ENCODE results near the gene TWIST2.

Gene TWIST2

DNA sequence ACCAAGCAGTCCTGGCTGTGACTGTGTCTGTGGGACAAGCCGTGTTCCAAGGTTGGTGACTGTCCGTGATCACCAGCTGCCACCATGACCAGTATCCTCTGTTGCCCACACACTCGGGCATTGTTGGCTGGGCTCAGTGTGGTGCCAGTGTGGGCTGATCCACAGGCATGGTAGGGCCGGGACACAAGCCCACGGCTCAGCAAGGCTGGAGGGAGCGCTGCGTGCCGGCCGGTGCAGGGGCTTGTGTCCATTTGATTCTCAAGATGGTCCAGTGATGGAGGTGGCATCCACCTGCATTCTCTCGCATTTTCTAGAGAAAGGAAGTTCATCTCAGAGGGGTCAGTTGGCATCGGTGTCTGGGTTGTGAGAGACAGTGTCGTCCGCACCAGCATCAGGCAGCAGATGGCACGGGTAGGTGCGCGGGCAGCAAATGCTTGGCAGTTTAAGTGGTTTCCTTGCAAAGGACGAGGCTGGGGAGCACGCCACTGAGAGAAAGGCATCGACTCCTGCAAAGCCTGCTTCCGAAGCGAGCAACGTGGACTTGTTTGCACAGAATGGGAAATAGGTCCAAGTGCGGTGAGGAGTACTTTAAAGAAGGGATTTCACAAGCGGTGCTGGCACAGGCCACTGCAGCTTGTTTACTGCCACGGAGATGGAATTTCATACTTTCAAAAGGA is 20.9 kb downstream of the TWIST2 start:
- H3K4me3 ChIP-seq, result no peak overlapping the region

DNA sequence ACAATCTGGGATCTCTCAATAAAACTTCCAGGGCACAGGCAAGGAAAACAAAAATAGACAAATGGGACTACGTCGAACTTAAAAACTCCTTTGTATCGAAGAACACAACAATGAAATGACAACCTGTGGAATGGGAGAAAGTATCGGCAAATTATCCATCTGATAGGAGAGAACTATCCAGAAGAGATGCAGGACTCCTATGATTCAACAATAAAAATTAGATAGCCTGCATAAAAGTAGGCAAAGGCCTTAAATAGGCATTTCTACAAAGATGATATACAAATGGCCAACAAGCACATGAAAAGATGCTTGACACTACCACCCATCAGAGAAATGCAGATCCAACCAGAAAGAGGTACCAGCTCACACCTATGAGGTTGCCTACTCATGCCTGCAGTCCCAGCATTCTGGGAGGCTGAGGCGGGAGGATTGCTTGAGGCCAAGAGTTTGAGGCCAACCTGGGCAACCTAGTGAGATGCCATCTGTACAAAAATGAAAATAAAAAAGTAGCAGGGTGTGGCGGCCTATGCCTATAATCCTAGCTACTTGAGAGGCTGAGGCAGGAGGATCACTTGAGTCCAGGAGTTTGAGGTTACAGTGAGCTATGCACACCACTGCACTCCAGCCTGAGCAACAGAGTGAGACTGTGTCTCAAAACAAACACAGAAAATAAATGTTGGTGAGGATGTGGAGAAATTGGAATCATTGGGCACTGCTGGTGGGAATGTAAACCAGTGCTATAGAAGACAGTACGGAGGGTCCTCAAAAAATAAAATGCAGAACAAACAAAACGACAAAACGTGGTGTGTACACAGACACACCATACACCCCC is 21.6 kb downstream of the TWIST2 start:
- TF ChIP-seq POLR2AphosphoS5 (IDR thresholded peaks at IDR 0.05; ENCODE audit: borderline replicate concordance, low read depth, low read length) (no peak), EZH2 (IDR thresholded peaks at IDR 0.05) (no peak), FOXP2 (optimal IDR thresholded peaks at IDR 0.05; ENCODE audit: control extremely low read depth, extremely low read length, insufficient read depth) (no peak)
- Histone ChIP-seq H3K9ac (ENCODE audit: insufficient read length) (no peak overlapping the region), H3K4me3 (no peak overlapping the region), H3K9me3 (ENCODE audit: low read depth, low read length) (no peaks in the 10 kb centered on the region), H3K36me3 (ENCODE audit: insufficient read depth, low read length) (no peaks in the 10 kb centered on the region), H3K27ac (no peak overlapping the region)
- no peak for DNase-seq (ENCODE audit: low read depth, low spot score)

More for the DNA sequence above, 20.9 kb downstream of the TWIST2 start:
- H3K36me3 ChIP-seq (ENCODE audit: insufficient read depth, low read length), result no peaks in the 10 kb centered on the region
- H3K9me3 ChIP-seq (ENCODE audit: low read depth, low read length), result no peaks in the 10 kb centered on the region
- H3K9ac ChIP-seq (ENCODE audit: insufficient read length), result no peak overlapping the region
- TF ChIP-seq POLR2AphosphoS5 (IDR thresholded peaks at IDR 0.05; ENCODE audit: borderline replicate concordance, low read depth, low read length) (no peak), EZH2 (IDR thresholded peaks at IDR 0.05) (no peak), FOXP2 (optimal IDR thresholded peaks at IDR 0.05; ENCODE audit: control extremely low read depth, extremely low read length, insufficient read depth) (no peak)
- DNase-seq (ENCODE audit: low read depth, low spot score), result no peak
- H3K27ac ChIP-seq, result no peak overlapping the region

DNA sequence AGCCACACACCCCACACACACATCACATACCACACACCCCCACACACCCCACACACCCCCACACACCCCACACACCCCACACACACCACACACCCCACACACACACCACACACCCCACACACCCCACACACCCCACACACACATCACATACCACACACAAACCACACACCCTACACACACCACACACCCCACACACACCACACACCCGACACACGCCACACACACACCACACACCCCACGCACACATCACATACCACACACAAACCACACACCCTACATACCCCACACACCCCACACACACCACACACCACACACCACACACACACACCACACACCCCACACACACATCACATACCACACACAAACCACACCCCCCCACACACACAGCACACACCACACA is 22.4 kb downstream of the TWIST2 start:
- Histone ChIP-seq H3K36me3 (ENCODE audit: insufficient read depth, low read length) (no peaks in the 10 kb centered on the region), H3K9me3 (ENCODE audit: low read depth, low read length) (no peaks in the 10 kb centered on the region), H3K4me3 (no peak overlapping the region), H3K27ac (no peak overlapping the region), H3K9ac (ENCODE audit: insufficient read length) (no peak overlapping the region)
- TF ChIP-seq EZH2 (IDR thresholded peaks at IDR 0.05), result no peak
- TF ChIP-seq FOXP2 (optimal IDR thresholded peaks at IDR 0.05; ENCODE audit: control extremely low read depth, extremely low read length, insufficient read depth), result no peak
- no peak for TF ChIP-seq POLR2AphosphoS5 (IDR thresholded peaks at IDR 0.05; ENCODE audit: borderline replicate concordance, low read depth, low read length)
- no peak for DNase-seq (ENCODE audit: low read depth, low spot score)

- Histone ChIP-seq H3K4me3 (no peak overlapping the region), H3K27ac (no peak overlapping the region), H3K36me3 (ENCODE audit: insufficient read depth, low read length) (no peaks in the 10 kb centered on the region), H3K9ac (ENCODE audit: insufficient read length) (no peak overlapping the region), H3K9me3 (ENCODE audit: low read depth, low read length) (no peaks in the 10 kb centered on the region)
- no peak for TF ChIP-seq POLR2AphosphoS5 (IDR thresholded peaks at IDR 0.05; ENCODE audit: borderline replicate concordance, low read depth, low read length)
- no peak for TF ChIP-seq FOXP2 (optimal IDR thresholded peaks at IDR 0.05; ENCODE audit: control extremely low read depth, extremely low read length, insufficient read depth)
- no peak for TF ChIP-seq EZH2 (IDR thresholded peaks at IDR 0.05)
- no peak for DNase-seq (ENCODE audit: low read depth, low spot score)
Measured at GRCh38 chr2:238872026-238872425, 24.1 kb downstream of the TWIST2 start.

DNA sequence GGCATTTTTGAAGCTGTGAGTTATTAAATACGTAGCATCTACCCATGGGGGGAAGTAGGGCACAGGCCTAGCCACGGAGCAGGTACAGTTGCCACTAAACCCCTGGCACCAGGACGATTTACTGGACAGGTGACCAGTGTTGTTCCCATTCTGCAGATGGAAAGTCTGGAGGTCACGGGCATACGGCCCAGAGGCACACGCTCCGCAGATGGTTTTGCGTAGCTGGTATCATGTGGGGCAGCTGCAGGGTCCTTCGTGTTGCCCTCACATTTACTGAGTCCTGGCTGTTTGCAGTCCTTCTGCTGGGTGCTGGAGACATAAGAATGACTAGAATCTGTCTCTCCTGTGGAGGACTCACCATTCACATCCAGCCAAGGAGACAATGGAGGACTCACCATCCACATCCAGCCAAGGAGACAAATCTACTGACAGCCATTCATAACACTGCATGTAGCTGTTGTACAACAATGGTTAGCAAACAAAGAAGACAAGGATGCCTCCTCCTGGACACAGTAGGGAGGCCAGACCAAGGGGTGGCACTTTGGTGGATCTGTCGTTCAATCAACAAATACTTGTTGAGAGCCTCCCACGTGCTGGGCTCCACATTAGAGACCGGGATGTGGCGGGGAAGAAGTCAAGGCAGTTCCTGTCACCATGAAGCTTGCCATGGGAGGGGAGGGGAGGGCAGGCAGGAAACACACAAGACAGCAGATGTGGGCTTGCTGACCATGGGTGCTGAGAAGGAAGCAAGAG is 24.9 kb downstream of the TWIST2 start:
- TF ChIP-seq EZH2 (IDR thresholded peaks at IDR 0.05) (no peak), FOXP2 (optimal IDR thresholded peaks at IDR 0.05; ENCODE audit: control extremely low read depth, extremely low read length, insufficient read depth) (no peak), POLR2AphosphoS5 (IDR thresholded peaks at IDR 0.05; ENCODE audit: borderline replicate concordance, low read depth, low read length) (no peak)
- no peak overlapping the region for H3K4me3 ChIP-seq
- no peak for DNase-seq (ENCODE audit: low read depth, low spot score)
- no peaks in the 10 kb centered on the region for H3K36me3 ChIP-seq (ENCODE audit: insufficient read depth, low read length)
- H3K27ac ChIP-seq, result no peak overlapping the region
- H3K9ac ChIP-seq (ENCODE audit: insufficient read length), result no peak overlapping the region
- H3K9me3 ChIP-seq (ENCODE audit: low read depth, low read length), result no peaks in the 10 kb centered on the region

GRCh38 chr2:238873381-238873801 is 25.5 kb downstream of the TWIST2 start:
- Histone ChIP-seq H3K36me3 (ENCODE audit: insufficient read depth, low read length) (no peaks in the 10 kb centered on the region), H3K9me3 (ENCODE audit: low read depth, low read length) (no peaks in the 10 kb centered on the region), H3K27ac (no peak overlapping the region), H3K9ac (ENCODE audit: insufficient read length) (no peak overlapping the region), H3K4me3 (no peak overlapping the region)
- TF ChIP-seq FOXP2 (optimal IDR thresholded peaks at IDR 0.05; ENCODE audit: control extremely low read depth, extremely low read length, insufficient read depth), result no peak
- no peak for TF ChIP-seq EZH2 (IDR thresholded peaks at IDR 0.05)
- TF ChIP-seq POLR2AphosphoS5 (IDR thresholded peaks at IDR 0.05; ENCODE audit: borderline replicate concordance, low read depth, low read length), result no peak
- DNase-seq (ENCODE audit: low read depth, low spot score), result no peak

DNA sequence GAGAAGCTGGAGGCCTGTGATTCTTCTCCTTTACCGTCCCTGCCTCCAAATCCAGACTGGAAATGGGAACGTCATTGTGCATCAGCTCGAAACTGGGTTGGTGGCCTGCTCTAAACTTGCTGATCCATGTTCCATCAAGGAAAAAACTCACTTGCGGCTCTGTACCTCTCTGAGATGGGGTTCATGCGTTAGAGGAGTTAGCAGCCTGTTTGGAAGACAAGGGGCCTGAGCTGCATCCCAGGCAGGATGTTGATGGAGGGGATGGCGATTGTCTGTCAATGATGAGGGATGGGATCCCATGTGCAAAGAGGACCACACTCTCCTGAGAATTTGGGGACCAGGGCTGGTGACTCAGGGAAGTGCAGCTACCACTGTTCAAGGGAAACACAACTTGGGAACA is 26.0 kb downstream of the TWIST2 start:
- no peak overlapping the region for H3K27ac ChIP-seq
- no peak overlapping the region for H3K4me3 ChIP-seq
- H3K9me3 ChIP-seq (ENCODE audit: low read depth, low read length), result no peaks in the 10 kb centered on the region
- DNase-seq (ENCODE audit: low read depth, low spot score), result no peak
- no peaks in the 10 kb centered on the region for H3K36me3 ChIP-seq (ENCODE audit: insufficient read depth, low read length)
- no peak for TF ChIP-seq FOXP2 (optimal IDR thresholded peaks at IDR 0.05; ENCODE audit: control extremely low read depth, extremely low read length, insufficient read depth)
- no peak for TF ChIP-seq EZH2 (IDR thresholded peaks at IDR 0.05)
- TF ChIP-seq POLR2AphosphoS5 (IDR thresholded peaks at IDR 0.05; ENCODE audit: borderline replicate concordance, low read depth, low read length), result no peak
- no peak overlapping the region for H3K9ac ChIP-seq (ENCODE audit: insufficient read length)
